ENCODE measurements around the gene SLC12A6.

SLC12A6 gene

DNA sequence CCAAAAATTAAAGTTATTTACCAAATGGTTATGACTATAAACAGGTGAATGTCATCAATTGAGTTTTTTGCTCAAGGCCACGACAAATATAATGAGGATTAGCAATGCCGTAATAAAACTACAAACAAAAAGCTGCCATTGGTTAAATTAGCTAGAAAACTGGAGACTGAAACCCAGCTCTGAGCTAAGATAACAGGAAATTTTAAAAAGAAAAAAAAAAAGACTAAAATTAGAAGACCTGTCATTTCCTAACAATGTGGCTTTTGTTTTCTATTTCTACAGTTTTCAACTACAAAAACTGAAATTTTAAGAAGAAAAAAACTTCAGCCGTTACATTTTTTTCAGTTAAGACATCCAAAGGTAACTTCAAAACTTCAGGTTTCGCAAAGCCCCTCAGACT lies 9.7 kb downstream of the SLC12A6 start:
- no peak for DNase-seq

DNA sequence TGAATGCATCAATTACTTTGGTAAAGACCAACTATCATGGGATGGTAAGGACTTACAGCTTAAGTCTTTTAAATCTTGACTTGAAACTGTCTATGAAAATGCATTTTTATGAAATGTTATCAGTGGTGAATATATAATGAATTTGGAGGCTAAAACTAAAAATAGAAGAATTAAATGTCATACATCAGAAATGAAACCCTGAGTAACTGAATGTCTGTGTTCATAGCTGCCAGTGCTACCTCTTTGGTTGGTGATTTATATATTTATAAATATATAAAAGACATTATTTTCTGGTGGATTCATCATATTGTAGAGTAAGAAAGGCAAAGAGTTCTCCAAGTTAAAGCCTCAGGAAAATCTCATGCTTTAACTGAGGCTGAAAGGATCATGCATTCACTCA lies 12.2 kb downstream of the SLC12A6 start:
- DNase-seq: no peak

DNA sequence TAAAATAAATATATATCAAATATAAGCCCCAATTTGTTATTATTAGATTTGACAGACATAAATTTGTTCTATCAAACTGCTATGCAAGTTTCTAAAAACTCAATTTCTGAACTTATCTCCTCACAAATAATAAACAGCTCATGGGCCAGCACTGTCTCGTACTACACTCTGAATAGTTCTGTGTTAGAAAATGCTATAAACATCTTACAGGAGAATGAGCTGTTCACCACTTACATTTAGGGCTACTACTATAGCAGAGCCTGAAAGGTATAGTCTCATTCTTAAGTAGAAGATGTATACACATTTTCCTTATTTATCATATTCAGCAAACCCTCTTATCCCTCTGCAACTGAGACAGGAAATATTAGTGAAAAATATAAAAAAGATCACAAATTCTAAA lies 12.6 kb downstream of the SLC12A6 start:
- no peak for DNase-seq

DNA sequence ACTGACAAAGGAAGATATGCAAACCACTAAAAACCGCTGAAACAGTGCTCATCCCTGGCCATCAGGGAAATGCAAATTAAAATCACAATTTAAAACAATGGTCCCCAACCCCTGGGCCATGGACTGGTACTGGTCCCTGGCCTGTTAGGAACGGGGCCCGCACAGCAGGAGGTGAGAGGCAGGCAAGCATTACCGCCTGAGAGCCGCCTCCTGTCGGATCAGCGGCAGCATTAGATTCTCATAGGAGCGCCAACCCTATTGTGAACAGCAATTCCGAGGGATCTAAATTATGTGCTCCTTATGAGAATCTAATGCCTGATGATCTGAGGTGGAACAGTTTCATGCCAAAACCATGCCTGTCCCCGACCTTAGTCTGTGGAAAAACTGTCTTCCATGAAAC lies 14.4 kb downstream of the SLC12A6 start:
- DNase-seq: no peak

DNA sequence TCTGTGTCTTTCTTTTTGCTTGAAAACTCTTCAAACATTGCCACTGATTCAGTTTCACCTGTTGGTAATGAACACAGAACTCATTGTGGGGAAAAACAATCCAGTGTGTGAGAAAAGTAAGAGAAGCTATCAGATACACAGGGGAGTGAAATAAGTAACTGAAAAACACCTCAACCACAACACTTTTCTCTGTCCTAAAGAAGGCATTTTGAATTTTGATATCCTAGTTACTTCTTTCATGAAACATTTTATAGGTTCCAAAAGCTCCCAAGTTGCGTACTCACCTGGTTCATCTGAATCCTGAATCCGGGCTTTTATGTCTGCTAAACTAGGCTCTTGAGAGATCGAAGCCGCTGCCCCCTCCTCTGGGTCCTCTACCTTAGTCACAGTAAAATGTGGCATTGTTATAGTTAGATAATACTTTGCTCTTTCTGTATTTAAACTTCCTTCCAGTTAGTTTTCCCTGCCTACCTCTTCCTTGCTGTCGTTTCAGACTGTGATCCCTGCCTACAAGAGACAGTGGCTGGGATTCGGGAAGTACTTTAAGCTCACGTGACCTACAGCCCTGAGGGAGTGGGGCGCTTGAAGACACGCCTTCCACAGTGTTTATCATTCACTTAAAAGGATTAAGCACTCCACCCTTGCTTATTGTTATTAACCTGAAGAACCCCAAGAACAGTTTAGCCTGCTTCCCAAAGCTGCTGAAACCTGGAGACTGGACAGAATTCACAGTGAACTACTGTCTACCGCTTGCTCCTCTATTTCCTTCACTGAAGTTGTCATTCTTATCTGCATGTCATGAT lies 19.1 kb downstream of the SLC12A6 start:
- no peak for DNase-seq

DNA sequence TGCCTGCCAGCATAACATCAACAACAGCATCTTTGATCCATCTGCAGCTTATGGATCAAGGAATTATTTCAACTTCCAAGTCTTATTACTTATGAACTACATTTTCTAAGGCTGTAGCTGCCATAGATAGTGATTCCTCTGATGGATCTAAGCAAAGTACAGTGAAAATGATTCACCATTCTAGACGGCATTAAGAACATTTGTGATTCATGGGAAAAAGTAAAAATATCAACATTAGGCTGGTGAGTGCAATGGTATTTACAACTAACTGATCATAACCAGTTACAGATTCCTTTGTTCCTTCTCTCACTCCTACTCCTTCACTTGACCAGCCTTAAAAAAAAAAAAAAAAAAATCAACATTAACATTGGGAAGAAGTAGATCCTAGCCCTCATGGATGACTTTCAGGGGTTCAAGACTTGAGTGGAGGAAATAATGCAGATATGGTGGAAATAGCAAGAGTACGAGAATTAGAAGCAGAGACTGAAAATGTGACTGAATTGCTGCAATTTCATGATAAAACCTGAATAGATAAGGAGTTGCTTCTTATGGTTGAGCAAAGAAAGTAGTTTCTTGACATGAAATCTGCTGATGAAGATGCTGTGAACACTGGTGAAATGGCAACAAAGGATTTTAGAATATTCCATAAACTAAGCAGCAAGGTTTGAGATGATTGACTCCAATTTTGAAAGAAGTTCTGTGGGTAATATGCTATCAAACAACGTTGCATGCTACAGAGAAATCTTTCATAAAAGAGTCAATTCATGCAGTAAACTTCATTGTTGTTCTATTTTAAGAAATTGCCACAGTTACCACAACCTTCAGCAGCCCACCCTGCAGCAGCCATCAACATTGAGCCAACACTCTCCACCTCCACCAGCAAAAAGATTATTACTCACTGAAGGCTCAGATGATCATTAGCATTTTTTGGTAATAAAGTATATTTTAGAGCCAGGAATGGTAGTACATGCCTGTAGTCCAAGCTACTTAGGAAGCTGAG lies 22.8 kb downstream of the SLC12A6 start:
- DNase-seq: no peak

DNA sequence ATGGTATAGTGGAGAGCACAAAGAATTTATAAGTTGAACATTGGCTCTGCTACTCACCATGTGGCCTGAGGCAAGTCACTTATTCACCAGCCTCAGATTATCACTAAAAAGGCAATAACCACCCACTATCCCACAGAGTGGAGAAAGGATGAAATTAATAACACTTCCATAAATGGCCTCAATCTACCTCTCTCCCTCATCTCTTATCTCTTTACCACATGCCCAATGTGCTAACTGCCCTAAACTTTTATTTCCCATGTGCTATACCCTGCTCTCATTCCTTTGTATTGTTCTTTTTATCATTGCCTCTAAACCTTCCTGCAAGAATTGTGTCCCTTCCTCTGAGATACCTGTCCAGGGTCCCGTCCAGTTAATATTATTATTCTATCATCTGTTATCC lies 26.0 kb downstream of the SLC12A6 start:
- no peak for DNase-seq

DNA sequence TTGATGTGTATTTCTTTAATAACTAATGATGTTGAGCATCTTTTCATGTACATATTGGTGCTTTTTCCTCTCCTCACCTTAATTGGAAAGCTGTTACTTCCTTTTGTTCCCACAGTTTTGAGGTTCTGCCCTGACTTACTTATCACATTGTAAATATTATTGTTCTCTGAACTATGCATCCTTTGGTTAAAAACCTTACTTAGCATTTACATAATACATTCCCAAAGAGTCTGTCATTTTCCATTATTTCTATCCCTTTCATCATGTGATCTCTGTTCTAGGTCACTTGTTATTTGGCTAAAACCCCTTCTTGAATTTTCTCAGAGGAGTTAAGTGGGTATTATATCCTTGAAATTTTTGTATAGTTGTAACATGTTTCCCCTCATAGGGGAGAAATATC lies 33.0 kb downstream of the SLC12A6 start:
- DNase-seq: no peak

DNA sequence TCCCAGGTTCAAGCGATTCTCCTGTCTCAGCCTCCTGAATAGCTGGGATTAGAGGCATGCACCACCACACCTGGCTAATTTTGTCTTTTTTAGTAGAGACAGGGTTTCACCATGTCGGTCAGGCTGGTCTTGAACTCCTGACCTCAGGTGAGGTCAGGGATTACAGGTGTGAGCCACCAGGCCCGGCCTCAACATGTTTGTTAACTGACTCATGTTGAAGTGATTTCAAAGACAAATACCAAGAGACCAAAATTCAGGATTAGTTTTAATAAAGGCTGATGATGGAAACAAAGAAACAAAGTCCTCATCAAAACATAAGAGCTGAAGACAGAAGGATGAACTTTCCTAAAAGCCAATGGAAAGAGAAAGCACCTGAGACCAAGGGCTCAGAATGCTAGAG lies 36.5 kb downstream of the SLC12A6 start:
- no peak for DNase-seq

DNA sequence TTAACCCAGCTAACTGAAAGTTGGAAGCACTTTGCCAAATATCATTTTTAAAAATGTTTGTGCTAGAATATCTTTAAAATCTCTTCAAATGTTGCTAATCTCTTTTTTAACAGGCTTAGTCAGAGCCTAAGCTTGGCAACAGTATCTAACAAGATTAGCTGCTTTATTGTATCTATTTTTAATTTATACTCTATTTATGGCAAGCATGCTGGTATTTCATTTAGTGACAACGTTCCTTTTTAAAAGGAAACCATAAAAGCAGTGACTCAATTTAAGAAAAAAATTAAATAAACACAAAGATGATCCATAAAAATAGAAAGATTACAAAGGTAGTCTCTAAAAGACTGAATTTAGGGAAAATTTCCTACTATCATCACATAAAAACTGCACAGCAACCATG lies 40.5 kb downstream of the SLC12A6 start:
- DNase-seq: no peak

DNA sequence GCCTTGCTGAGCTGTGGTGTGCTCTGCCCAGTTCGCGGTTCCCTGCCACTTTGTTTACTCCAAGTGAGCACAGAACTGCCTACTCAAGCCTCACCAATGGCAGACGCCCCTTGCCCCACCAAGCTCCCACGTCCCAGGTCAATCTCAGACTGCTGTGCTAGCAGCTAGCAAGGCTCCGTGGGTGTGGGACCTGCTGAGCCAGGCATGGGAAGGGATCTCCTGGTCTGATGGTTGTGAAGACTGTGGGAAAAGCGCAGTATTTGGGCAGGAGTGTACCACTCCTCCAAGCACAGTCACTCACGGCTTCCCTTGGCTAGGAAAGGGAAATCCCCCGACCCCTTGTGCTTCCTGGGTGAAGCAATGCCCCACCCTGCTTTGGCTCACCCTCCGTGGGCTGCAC lies 45.0 kb downstream of the SLC12A6 start:
- no peak for DNase-seq

DNA sequence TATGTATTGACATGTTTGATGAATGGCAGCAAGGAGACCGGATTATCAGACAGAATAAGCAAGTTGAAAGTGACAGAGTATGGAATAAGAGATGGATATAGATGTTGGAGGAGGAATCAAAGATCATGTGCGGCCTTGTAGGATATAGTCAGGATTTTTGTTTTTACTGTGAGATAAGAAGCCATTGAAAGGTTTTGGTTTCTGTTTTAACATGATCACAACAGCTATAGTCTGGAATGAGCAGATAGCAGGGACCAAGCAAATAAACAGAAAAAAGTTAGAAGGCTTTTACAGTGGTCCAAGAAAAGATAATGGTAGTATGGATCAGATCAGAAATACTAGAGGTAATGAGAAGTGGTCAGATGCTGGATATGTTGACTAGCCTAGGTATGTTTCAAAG lies 52.6 kb downstream of the SLC12A6 start:
- no peak for DNase-seq

DNA sequence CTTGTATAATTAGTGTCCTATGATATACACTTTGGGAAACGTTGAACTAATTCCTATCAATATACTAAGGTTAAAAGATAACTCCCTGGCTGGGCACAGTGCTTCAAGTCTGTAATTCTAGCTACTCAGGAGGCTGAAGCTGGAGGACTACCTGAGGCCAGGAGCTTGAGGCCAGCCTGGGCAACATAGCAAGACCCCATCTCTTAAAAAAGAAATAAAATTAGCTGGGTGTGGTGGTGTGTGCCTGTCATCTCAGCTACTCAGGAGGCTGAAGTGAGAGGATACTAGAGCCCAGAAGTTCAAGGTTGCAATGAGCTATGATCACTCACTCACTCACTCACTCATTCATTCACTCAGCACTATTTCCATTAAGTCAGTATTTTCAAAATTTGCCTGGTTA lies 55.2 kb downstream of the SLC12A6 start:
- DNase-seq: no peak

DNA sequence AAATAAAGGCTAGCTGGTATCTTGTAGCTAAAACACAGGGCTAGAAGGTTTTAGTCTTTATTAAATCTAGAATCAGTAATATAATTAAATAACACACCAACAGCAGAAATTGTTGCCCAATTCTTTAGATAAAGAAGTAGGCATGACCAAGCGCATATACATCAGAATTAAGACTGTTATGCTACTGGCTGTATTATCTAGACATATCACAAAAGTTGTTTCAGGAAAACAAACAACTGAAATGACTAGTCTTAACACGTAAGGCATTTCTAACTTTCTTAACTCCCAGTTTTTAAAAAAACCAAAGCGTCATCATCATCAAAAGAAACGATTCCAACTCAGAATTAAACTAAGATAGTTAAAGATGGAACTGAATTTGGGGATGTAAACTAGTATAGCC lies 57.4 kb downstream of the SLC12A6 start:
- no peak for DNase-seq

DNA sequence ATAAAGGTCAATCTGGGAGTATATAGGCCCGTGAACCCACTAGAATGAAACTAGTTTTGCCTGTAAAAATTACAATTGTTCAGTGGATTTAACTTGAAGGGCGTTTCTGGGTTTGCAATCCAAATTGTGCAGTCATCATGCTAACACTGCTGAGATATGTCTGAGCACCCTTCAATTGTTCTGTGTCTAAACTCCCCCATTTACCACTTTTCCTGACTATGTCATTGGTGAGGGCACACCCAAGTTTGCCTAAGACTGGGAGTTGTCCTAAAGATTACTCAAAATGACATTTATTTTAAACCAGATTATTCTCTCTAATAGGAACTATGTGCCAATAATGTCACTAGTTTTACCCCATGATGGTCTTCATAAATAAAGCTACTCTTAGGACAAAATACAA lies 58.2 kb downstream of the SLC12A6 start:
- DNase-seq: no peak

DNA sequence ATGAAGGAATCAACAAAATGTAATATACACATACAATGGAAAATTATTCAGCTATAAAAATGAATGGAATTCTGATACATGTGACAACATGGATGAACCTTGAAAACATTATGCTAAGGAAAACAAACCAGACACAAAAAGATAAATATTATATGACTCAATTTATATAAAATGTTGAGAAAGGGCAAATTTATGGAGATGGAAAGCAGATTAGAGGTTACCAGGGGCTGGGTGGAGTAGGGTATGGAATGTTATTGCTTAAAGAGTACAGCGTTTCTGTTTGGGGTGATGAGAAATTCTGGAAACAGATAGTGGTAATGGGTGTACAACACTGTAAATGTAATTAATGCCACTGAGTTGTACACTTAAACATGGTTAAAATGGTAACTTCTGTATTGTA lies 61.9 kb downstream of the SLC12A6 start:
- no peak for DNase-seq

DNA sequence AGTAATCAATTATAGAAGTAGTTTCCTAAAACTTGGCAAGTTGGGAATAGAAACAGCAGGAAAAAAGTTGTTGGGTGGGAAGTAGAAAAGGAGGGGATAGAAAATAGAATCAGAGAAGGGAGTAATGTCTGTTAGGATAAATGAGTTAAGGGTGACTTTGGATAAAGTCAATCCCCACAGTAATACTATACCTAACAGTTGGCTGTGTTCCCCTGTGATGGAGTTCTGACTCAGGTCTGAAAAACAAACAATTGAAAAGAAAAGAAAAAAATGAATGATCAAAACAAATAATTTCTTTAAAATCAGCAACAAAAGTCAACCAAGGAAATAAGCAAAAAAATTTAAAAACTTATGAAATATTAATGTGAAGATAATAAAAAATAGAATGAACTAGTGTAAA lies 62.4 kb downstream of the SLC12A6 start:
- DNase-seq: no peak

DNA sequence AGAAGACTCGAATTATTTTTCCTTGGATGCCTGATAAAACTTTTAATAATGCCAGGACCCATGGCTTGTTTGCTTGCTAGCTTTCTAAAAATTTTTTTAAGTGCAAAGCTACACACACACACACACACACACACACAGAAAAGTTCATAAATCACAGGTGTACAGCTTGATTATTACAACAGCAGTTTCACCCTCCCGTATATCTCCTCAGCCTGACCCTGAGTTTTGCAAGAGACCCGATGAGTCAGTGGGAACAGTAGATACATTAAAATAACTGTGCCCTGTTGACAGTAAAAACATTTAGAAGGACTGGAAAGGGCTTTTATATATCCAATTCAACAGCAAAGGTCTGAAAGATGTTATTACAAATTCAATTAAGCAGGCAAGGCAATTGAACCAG lies 66.1 kb downstream of the SLC12A6 start:
- DNase-seq: no peak

DNA sequence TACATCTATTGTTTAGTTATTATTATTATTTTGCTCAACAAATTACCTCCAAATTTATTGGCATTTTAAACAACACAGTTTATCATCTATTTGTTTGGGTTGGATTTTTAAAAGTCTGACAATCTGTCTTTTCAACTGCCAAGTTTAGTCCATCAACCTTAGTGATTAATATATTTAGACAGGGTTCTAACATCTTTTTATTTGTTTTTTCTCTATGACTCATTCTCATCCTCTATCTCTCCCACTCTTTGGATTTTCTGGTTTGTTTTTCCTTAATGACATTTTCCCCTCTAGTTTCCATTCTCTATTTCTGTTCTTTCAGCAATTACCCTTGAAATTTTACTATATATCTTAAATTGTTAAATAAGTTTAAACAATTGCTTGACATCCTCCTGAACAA lies 70.8 kb downstream of the SLC12A6 start:
- DNase-seq: no peak

DNA sequence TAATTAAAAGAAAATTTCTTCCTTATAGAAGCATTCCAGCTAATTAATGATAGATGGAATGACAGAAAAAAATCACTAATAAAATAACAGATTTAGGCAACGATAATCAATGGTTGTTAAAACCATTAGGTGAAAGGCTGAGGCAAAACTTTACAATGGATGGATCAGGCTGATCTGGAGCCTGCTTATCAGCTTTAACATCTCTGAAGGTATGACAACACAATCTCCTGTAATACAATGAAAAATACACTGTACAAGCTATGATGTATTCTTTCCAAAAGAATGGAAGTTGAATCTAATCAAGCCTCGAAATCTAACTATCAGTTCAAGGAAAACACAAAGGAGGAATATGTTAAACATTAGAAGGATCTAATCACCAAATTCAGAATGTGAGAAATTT lies 73.5 kb downstream of the SLC12A6 start:
- DNase-seq: no peak

DNA sequence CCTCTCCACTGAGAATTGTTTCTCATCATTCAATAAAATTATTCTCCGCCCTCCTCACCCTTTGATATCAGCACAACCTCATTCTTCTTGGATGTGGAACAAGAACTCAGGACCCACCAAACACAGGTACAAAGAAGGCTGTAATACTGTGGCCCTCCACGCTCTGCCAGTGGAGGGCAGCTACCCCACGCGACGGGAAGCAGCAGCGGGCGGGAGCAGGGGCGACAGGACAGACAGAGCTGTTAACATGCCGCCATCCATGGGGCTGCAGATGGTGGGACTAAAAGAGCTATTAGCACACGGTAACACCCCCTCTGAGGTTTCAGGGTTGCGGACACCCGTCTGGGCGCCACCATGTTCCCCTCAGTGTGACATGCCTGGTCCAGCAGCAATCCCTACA lies 75.2 kb downstream of the SLC12A6 start:
- DNase-seq: no peak

DNA sequence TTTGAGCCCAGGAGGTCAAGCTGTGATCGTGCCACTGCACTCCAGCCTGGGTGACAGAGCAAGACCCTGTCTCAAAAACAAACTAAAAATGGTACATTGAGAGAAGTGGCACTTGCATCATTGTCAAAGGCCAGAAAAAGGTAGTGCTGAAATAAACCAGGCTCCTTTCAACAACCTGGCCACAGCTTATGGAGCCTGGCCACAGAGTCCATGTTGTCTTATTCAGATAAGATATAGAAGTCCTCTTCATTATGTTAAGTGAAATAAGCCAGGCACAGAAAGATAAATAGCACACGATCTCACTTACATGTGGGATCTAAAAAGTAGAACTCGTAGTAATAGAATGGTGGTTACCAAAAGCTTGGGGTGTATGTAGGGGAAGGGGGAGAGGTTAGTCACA lies 78.0 kb downstream of the SLC12A6 start:
- DNase-seq: no peak

DNA sequence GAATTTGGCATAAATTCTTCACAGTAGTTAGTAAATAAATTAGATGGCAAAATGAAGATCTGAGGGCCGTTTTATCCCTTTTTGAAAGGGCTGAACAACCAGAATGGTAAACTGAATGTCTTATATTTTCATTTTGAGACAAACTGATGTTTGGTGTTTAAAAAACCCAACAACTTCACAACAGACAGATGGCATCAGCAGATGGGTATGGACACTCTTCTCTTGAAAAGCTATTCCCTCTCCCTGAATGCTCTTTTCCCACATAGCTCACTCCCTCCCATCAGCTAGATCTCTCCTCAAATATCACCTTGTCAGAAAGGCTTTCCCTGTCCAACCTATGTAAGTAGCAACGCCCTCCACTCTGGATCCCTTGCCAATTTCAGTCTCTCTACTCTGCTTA lies 79.4 kb downstream of the SLC12A6 start:
- peak; percentile 39 for DNase-seq

DNA sequence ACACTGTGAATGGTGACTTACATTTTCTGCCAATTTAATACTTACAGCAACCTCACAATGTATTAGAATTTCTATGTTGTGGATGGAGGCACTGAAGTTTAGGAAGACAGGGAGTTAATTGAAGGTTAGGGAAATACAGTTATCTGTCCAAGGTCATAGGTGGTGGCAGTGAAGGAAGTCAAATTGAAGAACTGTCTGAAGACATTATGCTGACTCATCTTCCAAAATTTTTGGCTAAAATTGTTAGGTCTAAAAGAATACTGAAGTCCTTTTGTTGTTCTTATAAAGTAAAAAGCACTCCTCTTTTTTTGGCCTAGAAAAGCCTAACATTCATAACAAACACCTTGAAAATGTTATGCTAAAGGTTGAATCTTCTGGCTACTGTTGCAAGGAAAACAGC lies 85.0 kb downstream of the SLC12A6 start:
- DNase-seq: no peak

All from NCI-H1694 (cell line).